ENCODE results near the gene IQSEC1.

DNA sequence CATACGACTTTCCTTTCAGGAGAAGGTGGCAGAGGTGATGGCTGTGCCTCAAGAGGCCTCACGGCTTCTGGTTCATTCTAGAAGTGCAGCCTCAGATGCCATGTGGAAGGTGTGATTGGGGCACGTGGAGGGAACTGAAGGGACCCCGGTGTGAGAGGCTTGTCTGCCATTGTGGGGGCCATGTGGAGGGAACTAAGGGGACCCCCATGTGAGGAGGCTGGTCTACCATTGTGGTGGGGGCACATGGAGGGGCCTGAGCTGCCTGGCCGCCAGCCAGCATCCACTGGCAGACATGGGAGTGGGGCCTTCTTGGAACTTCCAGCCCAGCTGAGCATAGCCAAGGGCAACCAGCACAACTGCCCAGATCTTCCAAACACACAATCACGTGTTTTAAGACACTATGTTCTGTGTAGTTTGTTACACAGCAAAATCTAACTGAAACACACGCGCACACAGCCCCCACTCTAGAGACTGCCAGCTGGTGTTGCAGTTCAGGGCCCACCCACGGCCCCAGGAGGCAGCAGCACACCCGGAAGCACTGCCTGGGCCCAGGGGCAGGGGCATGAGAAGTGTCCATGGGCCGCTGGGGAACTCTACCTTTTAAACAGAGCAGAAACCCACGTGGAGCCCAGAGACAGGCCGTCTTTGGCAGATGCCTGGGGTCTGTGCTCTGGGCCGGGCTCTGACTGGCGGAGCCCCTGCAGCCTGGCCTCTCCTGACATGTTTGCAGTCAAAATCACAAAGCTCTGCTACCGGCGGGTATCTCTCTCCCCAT lies 66.8 kb downstream of the IQSEC1 start:
- no peak for TF ChIP-seq EZH2 (IDR thresholded peaks at IDR 0.05; ENCODE audit: low read depth, unreplicated experiment)
- TF ChIP-seq, protein P1, sequence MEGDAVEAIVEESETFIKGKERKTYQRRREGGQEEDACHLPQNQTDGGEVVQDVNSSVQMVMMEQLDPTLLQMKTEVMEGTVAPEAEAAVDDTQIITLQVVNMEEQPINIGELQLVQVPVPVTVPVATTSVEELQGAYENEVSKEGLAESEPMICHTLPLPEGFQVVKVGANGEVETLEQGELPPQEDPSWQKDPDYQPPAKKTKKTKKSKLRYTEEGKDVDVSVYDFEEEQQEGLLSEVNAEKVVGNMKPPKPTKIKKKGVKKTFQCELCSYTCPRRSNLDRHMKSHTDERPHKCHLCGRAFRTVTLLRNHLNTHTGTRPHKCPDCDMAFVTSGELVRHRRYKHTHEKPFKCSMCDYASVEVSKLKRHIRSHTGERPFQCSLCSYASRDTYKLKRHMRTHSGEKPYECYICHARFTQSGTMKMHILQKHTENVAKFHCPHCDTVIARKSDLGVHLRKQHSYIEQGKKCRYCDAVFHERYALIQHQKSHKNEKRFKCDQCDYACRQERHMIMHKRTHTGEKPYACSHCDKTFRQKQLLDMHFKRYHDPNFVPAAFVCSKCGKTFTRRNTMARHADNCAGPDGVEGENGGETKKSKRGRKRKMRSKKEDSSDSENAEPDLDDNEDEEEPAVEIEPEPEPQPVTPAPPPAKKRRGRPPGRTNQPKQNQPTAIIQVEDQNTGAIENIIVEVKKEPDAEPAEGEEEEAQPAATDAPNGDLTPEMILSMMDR (conservative IDR thresholded peaks at IDR 0.05; ENCODE audit: low read depth in 2 of 2) = no peak
- TF ChIP-seq, protein P2, sequence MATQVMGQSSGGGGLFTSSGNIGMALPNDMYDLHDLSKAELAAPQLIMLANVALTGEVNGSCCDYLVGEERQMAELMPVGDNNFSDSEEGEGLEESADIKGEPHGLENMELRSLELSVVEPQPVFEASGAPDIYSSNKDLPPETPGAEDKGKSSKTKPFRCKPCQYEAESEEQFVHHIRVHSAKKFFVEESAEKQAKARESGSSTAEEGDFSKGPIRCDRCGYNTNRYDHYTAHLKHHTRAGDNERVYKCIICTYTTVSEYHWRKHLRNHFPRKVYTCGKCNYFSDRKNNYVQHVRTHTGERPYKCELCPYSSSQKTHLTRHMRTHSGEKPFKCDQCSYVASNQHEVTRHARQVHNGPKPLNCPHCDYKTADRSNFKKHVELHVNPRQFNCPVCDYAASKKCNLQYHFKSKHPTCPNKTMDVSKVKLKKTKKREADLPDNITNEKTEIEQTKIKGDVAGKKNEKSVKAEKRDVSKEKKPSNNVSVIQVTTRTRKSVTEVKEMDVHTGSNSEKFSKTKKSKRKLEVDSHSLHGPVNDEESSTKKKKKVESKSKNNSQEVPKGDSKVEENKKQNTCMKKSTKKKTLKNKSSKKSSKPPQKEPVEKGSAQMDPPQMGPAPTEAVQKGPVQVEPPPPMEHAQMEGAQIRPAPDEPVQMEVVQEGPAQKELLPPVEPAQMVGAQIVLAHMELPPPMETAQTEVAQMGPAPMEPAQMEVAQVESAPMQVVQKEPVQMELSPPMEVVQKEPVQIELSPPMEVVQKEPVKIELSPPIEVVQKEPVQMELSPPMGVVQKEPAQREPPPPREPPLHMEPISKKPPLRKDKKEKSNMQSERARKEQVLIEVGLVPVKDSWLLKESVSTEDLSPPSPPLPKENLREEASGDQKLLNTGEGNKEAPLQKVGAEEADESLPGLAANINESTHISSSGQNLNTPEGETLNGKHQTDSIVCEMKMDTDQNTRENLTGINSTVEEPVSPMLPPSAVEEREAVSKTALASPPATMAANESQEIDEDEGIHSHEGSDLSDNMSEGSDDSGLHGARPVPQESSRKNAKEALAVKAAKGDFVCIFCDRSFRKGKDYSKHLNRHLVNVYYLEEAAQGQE (IDR thresholded peaks at IDR 0.05; ENCODE audit: unreplicated experiment) = no peak
